ENCODE data around the gene CBY1.
"Not testable (repeated sequence)": the region's sequence is repeated elsewhere in the genome, so short reads cannot be mapped to it uniquely, and the experiment has no call there.

The CBY1 gene

DNA sequence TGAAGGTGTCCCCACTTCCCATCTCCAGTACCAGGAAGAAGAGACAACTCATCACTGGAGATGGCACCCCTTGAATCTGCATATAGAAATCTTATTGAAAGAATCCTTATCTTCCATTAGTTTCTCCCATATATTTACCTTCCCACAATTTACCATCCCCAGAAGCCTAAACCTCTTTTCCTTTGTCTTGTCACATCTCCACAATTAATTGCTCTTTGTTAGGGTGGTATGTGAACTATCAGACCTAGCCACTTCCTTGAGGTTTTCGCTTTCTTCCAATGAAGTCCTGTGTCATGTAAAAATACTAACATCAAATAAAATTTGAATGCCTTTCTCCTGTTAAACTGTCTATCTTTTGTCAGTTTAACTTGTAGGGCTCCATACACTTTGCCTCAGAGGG is 38.2 kb upstream of the CBY1 start:
- no peak for DNase-seq (ENCODE audit: insufficient read length, low spot score)
- TF ChIP-seq SPI1 (IDR thresholded peaks at IDR 0.05; ENCODE audit: low read depth, low read length) (no peak), TAF1 (IDR thresholded peaks at IDR 0.05; ENCODE audit: low read depth, low read length) (no peak), POLR2A (IDR thresholded peaks at IDR 0.05; ENCODE audit: low read depth, low read length) (no peak)
- no peak for FAIRE-seq

DNA sequence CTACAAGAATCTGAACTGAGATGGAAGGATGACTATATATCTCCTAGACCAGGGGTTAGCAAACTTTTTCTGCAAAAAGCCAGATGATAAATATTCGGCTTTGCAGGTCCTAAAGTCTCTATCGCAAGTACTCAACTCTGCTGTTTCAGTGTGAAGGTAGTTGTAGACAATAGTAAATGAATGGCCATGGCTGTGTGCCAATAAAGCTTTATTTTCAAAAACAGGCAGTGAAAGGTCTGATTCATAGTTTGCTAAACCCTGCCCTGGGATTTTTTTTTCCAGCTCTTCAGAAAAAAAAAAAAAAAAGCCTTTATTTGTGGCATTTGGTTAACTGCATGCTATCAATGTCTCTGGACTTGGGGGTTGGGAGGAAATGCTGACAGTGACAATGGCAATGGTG is 37.8 kb upstream of the CBY1 start:
- DNase-seq (ENCODE audit: insufficient read length, low spot score) (no peak), FAIRE-seq (no peak)
- TF ChIP-seq SPI1 (IDR thresholded peaks at IDR 0.05; ENCODE audit: low read depth, low read length) (no peak), POU2F2 (IDR thresholded peaks at IDR 0.05; ENCODE audit: low read depth, low read length) (no peak), TAF1 (IDR thresholded peaks at IDR 0.05; ENCODE audit: low read depth, low read length) (no peak), POLR2AphosphoS5 (IDR thresholded peaks at IDR 0.05; ENCODE audit: low read depth, low read length) (no peak)

DNA sequence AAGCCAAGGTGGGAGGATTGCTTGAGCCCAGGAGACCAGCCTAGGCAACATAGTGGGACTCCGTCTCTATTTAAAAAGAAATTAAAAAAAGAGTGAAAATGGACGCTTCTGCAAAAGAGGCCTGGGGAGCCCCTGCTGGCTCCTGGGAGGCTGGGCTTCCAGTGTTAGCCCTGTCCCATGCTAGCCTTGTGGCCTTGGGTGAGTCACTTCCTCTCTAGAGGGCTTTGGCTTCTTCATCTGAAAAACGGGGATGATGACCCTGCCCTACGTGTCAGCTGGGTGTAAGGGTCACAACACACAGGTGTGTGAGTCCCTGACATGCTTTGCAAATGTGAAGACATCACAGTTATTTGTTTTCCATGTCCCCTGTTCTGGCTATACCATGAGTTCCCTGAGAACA is 33.1 kb upstream of the CBY1 start:
- DNase-seq (ENCODE audit: insufficient read length, low spot score) (no peak), FAIRE-seq (no peak)
- TF ChIP-seq TAF1 (IDR thresholded peaks at IDR 0.05; ENCODE audit: low read depth, low read length) (no peak), POLR2A (IDR thresholded peaks at IDR 0.05; ENCODE audit: low read depth, low read length) (no peak), SPI1 (IDR thresholded peaks at IDR 0.05; ENCODE audit: low read depth, low read length) (no peak), POLR2AphosphoS5 (IDR thresholded peaks at IDR 0.05; ENCODE audit: low read depth, low read length) (no peak), POU2F2 (IDR thresholded peaks at IDR 0.05; ENCODE audit: low read depth, low read length) (no peak), PAX5 (IDR thresholded peaks at IDR 0.05; ENCODE audit: insufficient read depth, low read length, severe bottlenecking) (no peak)

DNA sequence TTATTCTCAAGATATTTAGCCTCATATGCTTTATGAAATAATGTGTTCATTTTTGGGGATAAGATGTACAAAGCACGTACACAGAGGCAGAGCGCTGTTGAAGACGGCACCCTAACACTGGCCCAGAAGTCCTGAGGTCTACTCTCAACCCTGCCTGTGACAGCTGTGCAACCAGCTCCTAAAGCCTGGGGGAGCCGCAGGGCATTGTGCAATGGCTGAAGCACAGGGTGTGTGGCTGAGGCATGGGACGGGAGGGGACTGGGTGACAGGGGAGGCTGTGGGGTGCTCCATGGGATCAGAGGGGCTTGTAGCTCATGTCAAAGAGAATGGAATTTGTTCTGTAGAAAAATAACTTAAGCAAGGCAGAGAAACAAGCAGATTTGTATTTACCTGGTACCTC is 28.0 kb upstream of the CBY1 start:
- TF ChIP-seq POU2F2 (IDR thresholded peaks at IDR 0.05; ENCODE audit: low read depth, low read length) (no peak), POLR2A (IDR thresholded peaks at IDR 0.05; ENCODE audit: low read depth, low read length) (no peak), PAX5 (IDR thresholded peaks at IDR 0.05; ENCODE audit: insufficient read depth, low read length, severe bottlenecking) (no peak), POLR2AphosphoS5 (IDR thresholded peaks at IDR 0.05; ENCODE audit: low read depth, low read length) (no peak), SPI1 (IDR thresholded peaks at IDR 0.05; ENCODE audit: low read depth, low read length) (no peak), TAF1 (IDR thresholded peaks at IDR 0.05; ENCODE audit: low read depth, low read length) (no peak)
- no peak for FAIRE-seq

DNA sequence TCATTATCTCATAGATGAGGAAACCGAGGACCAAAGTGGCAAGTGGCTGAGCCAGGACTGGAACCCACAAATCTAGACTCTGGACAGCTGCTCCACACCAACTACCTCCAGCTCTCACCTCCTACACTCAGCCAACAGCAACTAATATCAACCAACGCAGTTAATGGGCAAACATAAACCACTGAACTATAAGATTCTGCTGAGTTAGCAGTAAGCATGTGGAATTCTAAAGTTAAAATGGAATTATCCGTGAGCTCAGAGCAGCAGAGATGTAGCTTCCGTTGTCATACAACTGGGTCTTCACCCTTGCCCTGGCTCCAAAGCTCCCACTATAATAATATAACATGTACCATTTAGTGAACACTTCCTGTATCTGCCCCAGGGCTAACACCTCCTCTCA is 27.3 kb upstream of the CBY1 start:
- no peak for TF ChIP-seq SPI1 (IDR thresholded peaks at IDR 0.05; ENCODE audit: low read depth, low read length)
- DNase-seq (ENCODE audit: insufficient read length, low spot score) (no peak), FAIRE-seq (no peak)

More for the DNA sequence above, 28.0 kb upstream of the CBY1 start:
- no peak for DNase-seq (ENCODE audit: insufficient read length, low spot score)

DNA sequence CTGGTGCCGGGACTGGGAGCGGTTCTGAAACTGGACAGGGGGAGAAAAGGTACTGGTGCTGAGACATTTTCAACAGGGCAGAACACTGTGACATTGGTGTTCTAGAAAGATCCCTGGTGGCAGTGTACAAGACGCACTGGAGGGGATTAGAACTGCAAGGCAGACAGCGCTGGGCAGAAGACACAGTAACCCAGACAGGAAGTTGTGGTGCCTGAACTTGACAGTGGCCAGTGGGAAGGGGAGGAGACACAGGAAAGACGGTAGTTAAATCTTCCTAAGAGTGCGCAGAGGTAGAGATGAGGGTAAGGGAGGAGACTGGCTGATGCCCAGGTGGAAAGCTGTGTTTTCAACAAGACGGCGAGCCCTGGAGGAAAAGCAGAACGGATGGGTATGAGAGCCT is 24.7 kb upstream of the CBY1 start:
- no peak for TF ChIP-seq TAF1 (IDR thresholded peaks at IDR 0.05; ENCODE audit: low read depth, low read length)
- no peak for TF ChIP-seq POU2F2 (IDR thresholded peaks at IDR 0.05; ENCODE audit: low read depth, low read length)
- TF ChIP-seq PAX5 (IDR thresholded peaks at IDR 0.05; ENCODE audit: insufficient read depth, low read length, severe bottlenecking): no peak
- TF ChIP-seq POLR2A (IDR thresholded peaks at IDR 0.05; ENCODE audit: low read depth, low read length): no peak
- no peak for TF ChIP-seq POLR2AphosphoS5 (IDR thresholded peaks at IDR 0.05; ENCODE audit: low read depth, low read length)
- TF ChIP-seq SPI1 (IDR thresholded peaks at IDR 0.05; ENCODE audit: low read depth, low read length): no peak
- FAIRE-seq: no peak
- DNase-seq (ENCODE audit: insufficient read length, low spot score): no peak

DNA sequence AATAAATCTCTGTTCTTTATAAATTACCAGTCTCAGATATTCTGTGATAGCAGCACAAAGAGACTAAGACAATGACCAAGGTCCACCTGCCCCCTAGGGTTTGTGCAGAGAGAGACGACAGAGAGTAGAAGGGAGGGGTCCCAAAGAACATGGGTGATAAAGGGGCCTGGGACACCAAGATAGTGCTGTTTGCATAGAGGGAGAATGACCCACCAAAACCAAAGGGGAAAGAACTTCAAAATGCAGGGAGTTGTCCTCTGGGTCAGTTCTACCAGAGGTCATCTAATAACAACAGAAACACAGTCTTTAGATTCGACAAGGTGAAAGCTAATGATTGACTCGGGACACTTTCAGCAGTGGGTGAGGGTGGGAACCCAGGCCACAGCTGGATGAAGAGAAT is 23.9 kb upstream of the CBY1 start:
- TF ChIP-seq TAF1 (IDR thresholded peaks at IDR 0.05; ENCODE audit: low read depth, low read length) (no peak), PAX5 (IDR thresholded peaks at IDR 0.05; ENCODE audit: insufficient read depth, low read length, severe bottlenecking) (no peak), POLR2A (IDR thresholded peaks at IDR 0.05; ENCODE audit: low read depth, low read length) (no peak), SPI1 (IDR thresholded peaks at IDR 0.05; ENCODE audit: low read depth, low read length) (no peak), POU2F2 (IDR thresholded peaks at IDR 0.05; ENCODE audit: low read depth, low read length) (no peak), POLR2AphosphoS5 (IDR thresholded peaks at IDR 0.05; ENCODE audit: low read depth, low read length) (no peak)
- FAIRE-seq: no peak
- no peak for DNase-seq (ENCODE audit: insufficient read length, low spot score)

DNA sequence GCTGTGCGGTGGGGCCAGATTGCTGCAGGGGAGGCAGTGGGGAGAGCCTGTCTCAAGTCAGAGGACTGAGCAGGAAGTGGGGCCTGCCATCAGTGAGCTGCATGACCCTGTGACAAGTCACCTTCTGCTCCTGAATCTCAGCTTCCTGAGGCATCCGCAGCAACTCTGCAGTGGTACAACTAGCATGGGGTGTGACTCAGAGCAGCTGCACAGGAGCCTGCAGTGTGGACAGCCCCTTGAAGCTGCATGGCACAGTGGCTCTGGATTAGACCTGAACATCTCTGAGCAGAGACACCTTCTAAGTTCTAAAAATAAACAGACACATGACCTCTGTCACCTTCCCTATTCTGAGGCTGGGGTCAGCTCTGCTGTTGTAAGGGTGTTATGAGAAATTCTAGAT is 18.2 kb upstream of the CBY1 start:
- TF ChIP-seq POLR2AphosphoS5 (IDR thresholded peaks at IDR 0.05; ENCODE audit: low read depth, low read length) (no peak), SPI1 (IDR thresholded peaks at IDR 0.05; ENCODE audit: low read depth, low read length) (no peak), POLR2A (IDR thresholded peaks at IDR 0.05; ENCODE audit: low read depth, low read length) (no peak), PAX5 (IDR thresholded peaks at IDR 0.05; ENCODE audit: insufficient read depth, low read length, severe bottlenecking) (no peak), TAF1 (IDR thresholded peaks at IDR 0.05; ENCODE audit: low read depth, low read length) (no peak), POU2F2 (IDR thresholded peaks at IDR 0.05; ENCODE audit: low read depth, low read length) (no peak)
- DNase-seq (ENCODE audit: insufficient read length, low spot score) (no peak), FAIRE-seq (no peak)

DNA sequence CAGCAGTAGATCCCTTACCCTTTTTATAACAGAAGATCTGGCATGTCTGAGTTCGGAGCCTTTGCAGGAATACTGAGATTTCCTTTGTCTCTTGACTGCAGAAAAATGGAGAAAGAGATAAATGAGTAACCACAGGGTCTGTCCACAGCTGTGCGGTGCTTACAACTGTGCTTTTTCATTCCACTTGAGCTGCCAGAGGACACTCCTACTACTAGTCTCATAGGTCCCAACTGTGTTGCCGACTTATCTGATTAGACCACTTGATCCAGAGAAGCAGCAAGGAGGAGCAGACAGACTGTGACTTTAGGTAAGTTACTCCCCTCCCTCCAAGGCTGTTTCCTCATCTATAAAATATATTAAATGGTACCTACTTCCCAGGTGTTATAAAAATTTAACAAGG is 17.7 kb upstream of the CBY1 start:
- no peak for FAIRE-seq
- TF ChIP-seq PAX5 (IDR thresholded peaks at IDR 0.05; ENCODE audit: insufficient read depth, low read length, severe bottlenecking): no peak
- TF ChIP-seq SPI1 (IDR thresholded peaks at IDR 0.05; ENCODE audit: low read depth, low read length): no peak
- TF ChIP-seq POLR2AphosphoS5 (IDR thresholded peaks at IDR 0.05; ENCODE audit: low read depth, low read length): no peak
- no peak for TF ChIP-seq TAF1 (IDR thresholded peaks at IDR 0.05; ENCODE audit: low read depth, low read length)
- no peak for TF ChIP-seq POU2F2 (IDR thresholded peaks at IDR 0.05; ENCODE audit: low read depth, low read length)

DNA sequence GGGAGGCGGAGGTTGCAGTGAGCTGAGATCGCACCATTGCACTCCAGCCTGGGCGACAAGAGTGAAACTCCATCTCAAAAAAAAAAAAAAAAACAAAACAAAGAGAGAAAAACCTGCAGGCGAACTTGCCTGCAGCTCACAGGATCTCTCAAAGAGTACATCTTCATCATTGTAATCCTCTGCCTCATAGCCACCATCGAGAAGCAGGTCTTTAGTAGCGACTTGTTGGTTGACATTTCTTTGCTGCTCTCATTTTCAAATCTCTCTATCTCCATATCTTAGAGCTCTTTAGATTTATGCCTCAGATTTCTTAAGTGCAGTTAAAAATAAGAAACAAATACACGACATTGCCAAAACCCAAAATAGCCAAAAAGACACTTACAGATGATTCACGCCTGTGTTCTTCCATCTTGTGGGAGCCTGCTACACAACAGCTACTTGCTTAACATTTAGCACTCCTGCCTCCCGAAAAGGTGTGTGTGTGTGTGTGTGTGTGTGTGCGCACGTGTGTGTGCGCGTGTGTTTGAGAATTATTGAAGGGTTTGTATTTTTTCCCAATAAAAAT is 14.9 kb upstream of the CBY1 start:
- no peak for DNase-seq (ENCODE audit: insufficient read length, low spot score)
- FAIRE-seq: no peak
- TF ChIP-seq POLR2AphosphoS5 (IDR thresholded peaks at IDR 0.05; ENCODE audit: low read depth, low read length) (no peak), SPI1 (IDR thresholded peaks at IDR 0.05; ENCODE audit: low read depth, low read length) (no peak), POLR2A (IDR thresholded peaks at IDR 0.05; ENCODE audit: low read depth, low read length) (no peak), POU2F2 (IDR thresholded peaks at IDR 0.05; ENCODE audit: low read depth, low read length) (no peak), PAX5 (IDR thresholded peaks at IDR 0.05; ENCODE audit: insufficient read depth, low read length, severe bottlenecking) (no peak), TAF1 (IDR thresholded peaks at IDR 0.05; ENCODE audit: low read depth, low read length) (no peak)

More for the DNA sequence above, 17.7 kb upstream of the CBY1 start:
- DNase-seq (ENCODE audit: insufficient read length, low spot score): no peak

DNA sequence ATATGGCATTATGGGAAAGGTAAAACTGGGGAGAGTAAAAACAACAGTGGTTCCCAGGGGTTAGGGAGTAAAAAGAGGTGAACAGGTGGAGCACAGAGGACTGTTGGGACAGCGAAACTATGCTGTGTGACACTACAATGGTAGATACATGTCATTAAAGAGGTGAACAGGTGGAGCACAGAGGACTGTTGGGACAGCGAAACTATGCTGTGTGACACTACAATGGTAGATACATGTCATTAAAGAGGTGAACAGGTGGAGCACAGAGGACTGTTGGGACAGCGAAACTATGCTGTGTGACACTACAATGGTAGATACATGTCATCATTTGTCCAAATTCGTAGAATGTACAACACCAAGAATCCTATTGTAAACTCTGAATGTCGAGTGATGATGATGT is 12.2 kb upstream of the CBY1 start:
- FAIRE-seq: not testable (repeated sequence)

More for the DNA sequence above, 12.2 kb upstream of the CBY1 start:
- not testable (repeated sequence) for DNase-seq (ENCODE audit: insufficient read length, low spot score)
